ENCODE data around the gene GARNL3. TPM values are rescaled to one million over a fixed set of nuclear protein-coding genes. Genes with fewer than 3 reads are reported as not detected.

Gene GARNL3
- total RNA-seq, 1 donor from 2014 or later = 32.0 TPM

DNA sequence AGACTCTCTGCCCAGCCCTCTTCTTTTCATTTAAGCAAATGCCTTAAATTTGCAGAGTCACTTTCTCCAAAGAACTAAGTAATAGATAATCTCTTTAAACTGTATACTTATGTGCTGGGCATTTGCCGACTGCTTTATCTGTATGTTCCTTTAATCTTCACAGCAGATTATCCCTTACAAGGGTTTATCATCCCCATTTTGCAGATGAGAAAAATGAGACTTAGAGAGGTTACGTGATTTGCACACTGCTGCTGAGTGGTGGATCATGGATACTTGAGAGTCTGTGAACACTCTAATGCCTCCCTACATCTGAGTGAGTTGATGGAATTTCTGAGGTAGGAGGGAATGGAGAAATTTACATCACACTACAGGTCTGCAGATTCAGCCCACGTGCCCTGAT is 163.8 kb downstream of the GARNL3 start:
- peaks cover 26% of the 10 kb centered on the region for H3K4me1 Mint-ChIP-seq
- no peak for DNase-seq (ENCODE audit: low spot score)
- TF ChIP-seq, protein P1, sequence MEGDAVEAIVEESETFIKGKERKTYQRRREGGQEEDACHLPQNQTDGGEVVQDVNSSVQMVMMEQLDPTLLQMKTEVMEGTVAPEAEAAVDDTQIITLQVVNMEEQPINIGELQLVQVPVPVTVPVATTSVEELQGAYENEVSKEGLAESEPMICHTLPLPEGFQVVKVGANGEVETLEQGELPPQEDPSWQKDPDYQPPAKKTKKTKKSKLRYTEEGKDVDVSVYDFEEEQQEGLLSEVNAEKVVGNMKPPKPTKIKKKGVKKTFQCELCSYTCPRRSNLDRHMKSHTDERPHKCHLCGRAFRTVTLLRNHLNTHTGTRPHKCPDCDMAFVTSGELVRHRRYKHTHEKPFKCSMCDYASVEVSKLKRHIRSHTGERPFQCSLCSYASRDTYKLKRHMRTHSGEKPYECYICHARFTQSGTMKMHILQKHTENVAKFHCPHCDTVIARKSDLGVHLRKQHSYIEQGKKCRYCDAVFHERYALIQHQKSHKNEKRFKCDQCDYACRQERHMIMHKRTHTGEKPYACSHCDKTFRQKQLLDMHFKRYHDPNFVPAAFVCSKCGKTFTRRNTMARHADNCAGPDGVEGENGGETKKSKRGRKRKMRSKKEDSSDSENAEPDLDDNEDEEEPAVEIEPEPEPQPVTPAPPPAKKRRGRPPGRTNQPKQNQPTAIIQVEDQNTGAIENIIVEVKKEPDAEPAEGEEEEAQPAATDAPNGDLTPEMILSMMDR (IDR thresholded peaks at IDR 0.05) = no peak
- TF ChIP-seq EZH2phosphoT487 (IDR thresholded peaks at IDR 0.05) = no peak
- no peak for TF ChIP-seq EZH2 (IDR thresholded peaks at IDR 0.05)
- no peaks in the 10 kb centered on the region for H3K9me3 Mint-ChIP-seq
- no peaks in the 10 kb centered on the region for H3K27me3 ChIP-seq
- peak overlapping the region; percentile 8 for H3K9ac ChIP-seq
- H3K27ac ChIP-seq = no peak overlapping the region
- H3K9me3 ChIP-seq (ENCODE audit: low read depth) = no peaks in the 10 kb centered on the region
- peaks cover 45% of the 10 kb centered on the region for H3K79me2 ChIP-seq (ENCODE audit: low read depth)
- H4K20me1 ChIP-seq (ENCODE audit: low read depth) = no peaks in the 10 kb centered on the region
- no peaks in the 10 kb centered on the region for H3K36me3 ChIP-seq
- no peak overlapping the region for H3K27ac Mint-ChIP-seq
- no peak overlapping the region for H3K4me2 ChIP-seq
- H3K4me3 Mint-ChIP-seq = no peak overlapping the region
- no peaks in the 10 kb centered on the region for H3F3A ChIP-seq (ENCODE audit: low read depth)
- H2AFZ ChIP-seq (replicated peaks) = no peak overlapping the region
- H3K4me3 ChIP-seq = no peak overlapping the region
- H3K27me3 Mint-ChIP-seq (ENCODE audit: insufficient read depth, low read depth) = peaks cover 2% of the 10 kb centered on the region
- H3K36me3 Mint-ChIP-seq = peaks cover 13% of the 10 kb centered on the region
- peaks cover 5% of the 10 kb centered on the region for H3K4me1 ChIP-seq

DNA sequence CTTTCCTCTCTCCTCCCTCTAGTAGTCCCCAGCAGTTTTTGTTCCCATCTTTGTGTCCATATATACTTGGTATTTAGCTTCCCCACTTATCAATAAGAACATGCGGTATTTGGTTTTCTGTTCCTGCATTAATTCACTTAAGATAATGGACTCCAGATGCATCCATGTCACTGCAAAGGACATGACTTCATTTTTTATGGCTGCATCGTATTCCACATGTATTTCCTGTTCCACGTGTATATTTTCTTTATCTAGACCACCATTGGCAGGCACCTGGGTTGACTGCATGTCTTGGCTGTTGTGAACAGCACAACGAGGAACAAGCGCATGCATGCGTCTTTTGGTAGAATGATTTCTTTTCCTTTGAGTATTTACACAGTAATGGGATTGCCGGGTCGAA is 165.8 kb downstream of the GARNL3 start:
- H3K27me3 ChIP-seq = no peaks in the 10 kb centered on the region
- H3K4me3 Mint-ChIP-seq = no peak overlapping the region
- H3K9me3 Mint-ChIP-seq = no peaks in the 10 kb centered on the region
- H3K4me1 Mint-ChIP-seq = peaks cover 11% of the 10 kb centered on the region
- no peak for DNase-seq (ENCODE audit: low spot score)
- no peak overlapping the region for H3K27ac ChIP-seq
- no peaks in the 10 kb centered on the region for H3K27me3 Mint-ChIP-seq (ENCODE audit: insufficient read depth, low read depth)
- H3K27ac Mint-ChIP-seq = no peak overlapping the region
- H3K4me1 ChIP-seq = peaks cover under 1% of the 10 kb centered on the region
- no peaks in the 10 kb centered on the region for H4K20me1 ChIP-seq (ENCODE audit: low read depth)
- no peaks in the 10 kb centered on the region for H3K9me3 ChIP-seq (ENCODE audit: low read depth)
- TF ChIP-seq EZH2phosphoT487 (IDR thresholded peaks at IDR 0.05) = no peak
- TF ChIP-seq EZH2 (IDR thresholded peaks at IDR 0.05) = no peak
- TF ChIP-seq, protein P1 (IDR thresholded peaks at IDR 0.05) = no peak
- peaks cover 24% of the 10 kb centered on the region for H3K36me3 Mint-ChIP-seq
- H3K4me3 ChIP-seq = no peak overlapping the region
- no peak overlapping the region for H3K9ac ChIP-seq
- no peak overlapping the region for H2AFZ ChIP-seq (replicated peaks)
- no peaks in the 10 kb centered on the region for H3K36me3 ChIP-seq
- no peak overlapping the region for H3K4me2 ChIP-seq
- H3F3A ChIP-seq (ENCODE audit: low read depth) = no peaks in the 10 kb centered on the region
- H3K79me2 ChIP-seq (ENCODE audit: low read depth) = peaks cover 32% of the 10 kb centered on the region

DNA sequence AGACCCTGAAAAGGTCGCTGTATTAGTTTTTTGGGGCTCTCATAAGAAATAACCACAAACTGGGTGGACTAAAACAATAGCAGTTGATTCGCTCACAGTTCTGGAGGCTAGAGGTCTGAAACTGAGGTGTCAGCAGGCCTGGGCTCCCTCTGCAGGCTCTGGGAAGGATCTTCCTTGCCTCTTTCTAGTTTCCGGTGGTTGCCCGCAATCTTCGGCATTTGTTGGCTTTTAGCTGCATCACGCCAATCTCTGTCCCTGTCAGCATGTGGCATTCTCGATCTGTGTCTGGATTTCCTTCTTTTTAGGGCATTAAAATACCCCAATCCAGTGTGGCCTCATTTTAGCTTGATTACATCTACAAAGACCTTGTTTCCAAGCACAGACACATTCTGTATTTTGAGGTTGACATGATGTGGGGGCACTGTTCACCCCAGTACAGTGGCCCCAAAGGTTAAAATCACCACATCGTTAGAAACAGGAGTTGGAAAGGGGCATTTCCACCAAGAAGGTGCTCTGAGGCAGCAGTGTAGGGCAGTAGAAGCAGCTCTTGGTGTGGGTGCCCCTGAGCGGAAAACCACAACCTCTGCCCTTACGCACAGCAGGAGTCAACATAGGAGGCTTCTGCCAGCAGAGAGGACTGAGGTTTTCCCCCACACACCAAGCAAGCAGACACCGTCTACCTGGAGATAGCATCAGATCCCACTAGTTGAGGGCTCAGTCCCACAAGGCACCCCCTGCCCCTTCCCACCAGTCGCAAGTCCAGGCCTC is 173.1 kb downstream of the GARNL3 start:
- Histone ChIP-seq H3K9me3 (ENCODE audit: low read depth) (no peaks in the 10 kb centered on the region), H3K36me3 (no peaks in the 10 kb centered on the region), H3K4me3 (no peak overlapping the region), H3K4me1 (no peaks in the 10 kb centered on the region), H3K27ac (no peak overlapping the region), H3K4me2 (no peak overlapping the region), H3K27me3 (no peaks in the 10 kb centered on the region), H2AFZ (replicated peaks) (no peak overlapping the region), H3F3A (ENCODE audit: low read depth) (no peaks in the 10 kb centered on the region), H3K79me2 (ENCODE audit: low read depth) (no peaks in the 10 kb centered on the region), H3K9ac (no peak overlapping the region), H4K20me1 (ENCODE audit: low read depth) (no peaks in the 10 kb centered on the region)
- TF ChIP-seq EZH2 (IDR thresholded peaks at IDR 0.05) = no peak
- TF ChIP-seq EZH2phosphoT487 (IDR thresholded peaks at IDR 0.05) = no peak
- TF ChIP-seq, protein P1 (IDR thresholded peaks at IDR 0.05) = no peak
- H3K4me3 Mint-ChIP-seq = no peak overlapping the region
- peak overlapping the region; percentile 61 for H3K27ac Mint-ChIP-seq
- H3K27me3 Mint-ChIP-seq (ENCODE audit: insufficient read depth, low read depth) = no peaks in the 10 kb centered on the region
- H3K36me3 Mint-ChIP-seq = peaks cover 42% of the 10 kb centered on the region
- DNase-seq (ENCODE audit: low spot score) = no peak
- H3K9me3 Mint-ChIP-seq = no peaks in the 10 kb centered on the region
- H3K4me1 Mint-ChIP-seq = no peaks in the 10 kb centered on the region
